Esophagus muscularis mucosa (tissue), 4 donors: Measurements from ENCODE around the gene UNC5CL.

Experiments used
- EP300 ChIP-seq: sonication (generic); formaldehyde crosslinking; IDR thresholded peaks from one replicate; pipeline ENCODE4 v1.6.1; 2017; ENCODE audit warnings: antibody characterized with exemption
- POLR2A ChIP-seq: fragments of 450-650 bp; IDR thresholded peaks from one replicate; pipeline ENCODE4 v1.6.1; 2017; ENCODE audit warnings: antibody characterized with exemption, moderate library complexity, mild to moderate bottlenecking, low read depth
- POLR2AphosphoS5 ChIP-seq, 2 donors: sonication (generic); formaldehyde crosslinking; IDR thresholded peaks; one replicate each; pipeline ENCODE4 v1.6.1; 2017; ENCODE audit warnings: antibody characterized with exemption in 2 of 2
- TF ChIP-seq, protein P1 (sequence below), 3 experiments: fragments of 200-600 bp in 2 of 3; fragments of 450-650 bp in 1 of 3; sonication (generic) in 2 of 3; IDR thresholded peaks; one replicate each; pipeline ENCODE4 v1.5.1; 2017 to 2019; ENCODE audit warnings: antibody characterized with exemption in 3 of 3, mild to moderate bottlenecking in 2 of 3, moderate library complexity in 1 of 3

DNA sequence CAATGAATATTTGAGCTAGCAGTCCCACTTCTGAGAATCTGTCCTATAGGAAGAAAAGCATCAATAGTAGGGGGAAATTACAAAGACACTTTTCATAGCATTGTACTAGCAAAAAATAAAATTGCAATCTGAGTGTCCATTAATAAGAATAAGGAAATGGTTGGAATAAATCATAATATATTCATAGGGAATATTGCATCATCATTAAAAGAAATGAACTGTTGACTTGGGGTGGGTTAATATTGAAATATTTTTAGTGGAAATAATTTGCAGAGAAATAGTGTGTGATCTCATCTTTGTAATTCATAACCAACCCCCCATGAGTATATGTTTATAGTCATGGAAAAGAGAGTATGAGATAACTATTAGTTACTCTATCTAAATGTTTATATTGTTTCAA, 46.2 kb upstream of the UNC5CL start:
- no peak for TF ChIP-seq POLR2A
- TF ChIP-seq, protein P1, sequence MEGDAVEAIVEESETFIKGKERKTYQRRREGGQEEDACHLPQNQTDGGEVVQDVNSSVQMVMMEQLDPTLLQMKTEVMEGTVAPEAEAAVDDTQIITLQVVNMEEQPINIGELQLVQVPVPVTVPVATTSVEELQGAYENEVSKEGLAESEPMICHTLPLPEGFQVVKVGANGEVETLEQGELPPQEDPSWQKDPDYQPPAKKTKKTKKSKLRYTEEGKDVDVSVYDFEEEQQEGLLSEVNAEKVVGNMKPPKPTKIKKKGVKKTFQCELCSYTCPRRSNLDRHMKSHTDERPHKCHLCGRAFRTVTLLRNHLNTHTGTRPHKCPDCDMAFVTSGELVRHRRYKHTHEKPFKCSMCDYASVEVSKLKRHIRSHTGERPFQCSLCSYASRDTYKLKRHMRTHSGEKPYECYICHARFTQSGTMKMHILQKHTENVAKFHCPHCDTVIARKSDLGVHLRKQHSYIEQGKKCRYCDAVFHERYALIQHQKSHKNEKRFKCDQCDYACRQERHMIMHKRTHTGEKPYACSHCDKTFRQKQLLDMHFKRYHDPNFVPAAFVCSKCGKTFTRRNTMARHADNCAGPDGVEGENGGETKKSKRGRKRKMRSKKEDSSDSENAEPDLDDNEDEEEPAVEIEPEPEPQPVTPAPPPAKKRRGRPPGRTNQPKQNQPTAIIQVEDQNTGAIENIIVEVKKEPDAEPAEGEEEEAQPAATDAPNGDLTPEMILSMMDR (IDR thresholded peaks at IDR 0.05), result no peak
- TF ChIP-seq EP300, result no peak
- TF ChIP-seq POLR2AphosphoS5 (IDR thresholded peaks at IDR 0.05), result no peak
